Measurements from ENCODE around the gene TEX26.

The TEX26 gene

DNA sequence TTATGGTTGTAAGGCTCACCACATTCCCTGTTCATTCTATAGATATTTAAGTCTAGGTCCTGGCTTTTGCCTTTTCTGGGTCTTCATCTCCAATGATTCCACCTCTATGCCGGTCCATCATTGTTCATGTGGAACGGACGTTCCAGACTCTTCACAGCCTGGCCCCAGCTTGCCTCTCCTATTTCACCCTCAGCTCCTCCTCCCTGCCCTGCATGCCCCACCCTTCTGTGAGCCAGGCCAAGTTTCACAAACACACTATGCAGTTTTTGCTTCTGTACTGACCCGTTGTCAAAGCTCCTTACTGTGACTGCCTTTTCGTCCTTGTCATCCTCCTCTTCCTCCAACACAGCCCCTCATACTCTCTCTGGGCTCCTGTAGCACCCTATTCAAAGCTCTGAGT lies 31.3 kb downstream of the TEX26 start:
- H3K27me3 ChIP-seq (ENCODE audit: insufficient read depth, low read depth) = no peaks in the 10 kb centered on the region
- H3K4me1 ChIP-seq (ENCODE audit: low read depth, poor library complexity, severe bottlenecking) = no peaks in the 10 kb centered on the region
- H3K4me3 ChIP-seq (IDR thresholded peaks at IDR 0.05; ENCODE audit: insufficient read depth, low read depth, low read length) = no peak overlapping the region
- H4K20me1 ChIP-seq (ENCODE audit: insufficient read depth) = no peaks in the 10 kb centered on the region
- H3K36me3 ChIP-seq (ENCODE audit: insufficient read depth) = no peaks in the 10 kb centered on the region
- H3K27ac ChIP-seq = no peak overlapping the region
- no peaks in the 10 kb centered on the region for H3K79me2 ChIP-seq (ENCODE audit: insufficient read depth, low read depth)
- no peak overlapping the region for H3K4me2 ChIP-seq
- no peak overlapping the region for H3K9ac ChIP-seq
- TF ChIP-seq CTCF (conservative IDR thresholded peaks at IDR 0.05; ENCODE audit: low read depth, low read length) = no peak
- no peak overlapping the region for H2AFZ ChIP-seq (ENCODE audit: low read depth)

DNA sequence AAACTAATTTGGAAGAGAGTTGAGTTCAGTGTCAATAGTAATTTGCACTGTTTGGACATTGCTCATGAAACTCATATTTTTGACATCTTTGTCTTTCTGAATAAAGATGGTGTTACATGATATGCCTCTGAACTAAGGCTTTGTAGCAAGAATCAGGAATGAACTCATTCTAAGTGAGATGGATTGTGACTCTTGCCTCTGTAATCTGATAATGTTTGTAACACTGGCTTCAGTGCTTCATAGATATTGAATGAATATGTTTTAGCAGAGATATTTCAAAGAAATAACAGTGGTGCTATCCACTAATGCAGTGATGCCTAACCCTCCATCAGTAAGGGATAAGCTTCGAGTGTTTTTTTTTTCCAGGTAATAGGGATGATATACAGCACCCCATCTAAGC lies 32.9 kb downstream of the TEX26 start:
- Histone ChIP-seq H2AFZ (ENCODE audit: low read depth) (no peak overlapping the region), H3K9ac (no peak overlapping the region), H3K4me1 (ENCODE audit: low read depth, poor library complexity, severe bottlenecking) (no peaks in the 10 kb centered on the region), H3K36me3 (ENCODE audit: insufficient read depth) (no peaks in the 10 kb centered on the region), H3K27me3 (ENCODE audit: insufficient read depth, low read depth) (no peaks in the 10 kb centered on the region), H3K4me2 (no peak overlapping the region), H3K4me3 (IDR thresholded peaks at IDR 0.05; ENCODE audit: insufficient read depth, low read depth, low read length) (no peak overlapping the region), H3K27ac (no peak overlapping the region), H3K79me2 (ENCODE audit: insufficient read depth, low read depth) (no peaks in the 10 kb centered on the region), H4K20me1 (ENCODE audit: insufficient read depth) (no peaks in the 10 kb centered on the region)
- TF ChIP-seq CTCF (conservative IDR thresholded peaks at IDR 0.05; ENCODE audit: low read depth, low read length) = no peak

DNA sequence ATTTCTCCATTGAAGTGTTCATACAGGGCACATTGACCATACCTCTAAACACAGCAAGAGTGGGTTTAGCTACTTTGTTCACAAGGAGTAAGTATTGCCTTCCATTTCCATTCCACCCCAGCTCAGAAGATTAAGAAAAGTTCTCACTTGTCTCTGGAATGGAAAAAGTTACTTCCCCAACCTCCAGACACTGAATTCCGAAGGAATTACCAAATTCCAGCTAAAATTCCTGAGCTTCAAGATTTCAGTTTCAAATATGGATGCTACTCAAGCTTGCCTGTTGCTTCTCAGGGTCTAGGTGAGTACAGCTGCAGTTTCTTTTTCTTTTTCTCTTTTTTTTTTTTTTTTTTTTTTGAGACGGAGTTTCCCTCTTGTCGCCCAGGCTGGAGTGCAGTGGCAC lies 33.6 kb downstream of the TEX26 start:
- Histone ChIP-seq H2AFZ (ENCODE audit: low read depth) (no peak overlapping the region), H3K4me3 (IDR thresholded peaks at IDR 0.05; ENCODE audit: insufficient read depth, low read depth, low read length) (no peak overlapping the region), H3K4me1 (ENCODE audit: low read depth, poor library complexity, severe bottlenecking) (no peaks in the 10 kb centered on the region), H3K27me3 (ENCODE audit: insufficient read depth, low read depth) (no peaks in the 10 kb centered on the region), H3K27ac (no peak overlapping the region), H3K79me2 (ENCODE audit: insufficient read depth, low read depth) (no peaks in the 10 kb centered on the region), H3K36me3 (ENCODE audit: insufficient read depth) (no peaks in the 10 kb centered on the region), H3K4me2 (no peak overlapping the region), H3K9ac (no peak overlapping the region), H4K20me1 (ENCODE audit: insufficient read depth) (no peaks in the 10 kb centered on the region)
- TF ChIP-seq CTCF (conservative IDR thresholded peaks at IDR 0.05; ENCODE audit: low read depth, low read length) = no peak

- H3K27ac ChIP-seq = no peak overlapping the region
- H3K79me2 ChIP-seq (ENCODE audit: insufficient read depth, low read depth) = no peaks in the 10 kb centered on the region
- no peaks in the 10 kb centered on the region for H4K20me1 ChIP-seq (ENCODE audit: insufficient read depth)
- no peaks in the 10 kb centered on the region for H3K4me1 ChIP-seq (ENCODE audit: low read depth, poor library complexity, severe bottlenecking)
- H2AFZ ChIP-seq (ENCODE audit: low read depth) = no peak overlapping the region
- no peak overlapping the region for H3K9ac ChIP-seq
- no peak overlapping the region for H3K4me3 ChIP-seq (IDR thresholded peaks at IDR 0.05; ENCODE audit: insufficient read depth, low read depth, low read length)
- TF ChIP-seq CTCF (conservative IDR thresholded peaks at IDR 0.05; ENCODE audit: low read depth, low read length) = no peak
- H3K27me3 ChIP-seq (ENCODE audit: insufficient read depth, low read depth) = no peaks in the 10 kb centered on the region
- H3K4me2 ChIP-seq = no peak overlapping the region
- no peaks in the 10 kb centered on the region for H3K36me3 ChIP-seq (ENCODE audit: insufficient read depth)
These were observed 36.4 kb downstream of the TEX26 start for GRCh38 chr13:30968846-30969245.

GRCh38 chr13:30971575-30971974 lies 39.1 kb downstream of the TEX26 start:
- Histone ChIP-seq H3K4me2 (no peak overlapping the region), H3K9ac (no peak overlapping the region), H3K4me3 (IDR thresholded peaks at IDR 0.05; ENCODE audit: insufficient read depth, low read depth, low read length) (no peak overlapping the region), H3K27me3 (ENCODE audit: insufficient read depth, low read depth) (no peaks in the 10 kb centered on the region), H3K27ac (no peak overlapping the region), H4K20me1 (ENCODE audit: insufficient read depth) (no peaks in the 10 kb centered on the region), H2AFZ (ENCODE audit: low read depth) (no peak overlapping the region), H3K36me3 (ENCODE audit: insufficient read depth) (no peaks in the 10 kb centered on the region), H3K79me2 (ENCODE audit: insufficient read depth, low read depth) (no peaks in the 10 kb centered on the region), H3K4me1 (ENCODE audit: low read depth, poor library complexity, severe bottlenecking) (no peaks in the 10 kb centered on the region)
- no peak for TF ChIP-seq CTCF (conservative IDR thresholded peaks at IDR 0.05; ENCODE audit: low read depth, low read length)

Data from KMS-11 (cell line).